Natural killer cell (primary cell): ENCODE results near the gene FHIT. TPM values are rescaled to one million over a fixed set of nuclear protein-coding genes. Genes with fewer than 3 reads are reported as not detected.

ENCODE experiments used
- ATAC-seq, 3 donors: fragments of 150-1000 bp in 2 of 3; fragments of 200-7000 bp in 1 of 3; cut with Tn5 transposase; 1 replicate in 1 of 3; 2 replicates in 2 of 3; pipeline ENCODE4 v1.10.0; 2021; ENCODE audit warnings: mild to moderate bottlenecking in 2 of 3, moderate library complexity in 2 of 3
- DNase-seq, 2 donors: peaks; one replicate each; pipeline versions ENCODE4 v3.0.0 to v3.0.0-alpha.2; 2013 to 2021; ENCODE audit warnings: mixed read lengths in 1 of 2
- H3K27ac ChIP-seq: one replicate; pipeline ENCODE4 v1.5.1; 2013; ENCODE audit warnings: mild to moderate bottlenecking, low read length
- H3K27me3 ChIP-seq: one replicate; pipeline ENCODE4 v1.6.1; 2013; ENCODE audit warnings: low read length; ENCODE audit not compliant: control insufficient read depth, insufficient read depth
- H3K36me3 ChIP-seq: one replicate; pipeline ENCODE4 v1.6.1; 2013; ENCODE audit warnings: low read length; ENCODE audit not compliant: control insufficient read depth, insufficient read depth
- H3K4me1 ChIP-seq: one replicate; pipeline ENCODE4 v1.6.1; 2013; ENCODE audit warnings: low read length; ENCODE audit not compliant: control insufficient read depth, insufficient read depth
- H3K4me3 ChIP-seq: one replicate; pipeline ENCODE4 v1.5.1; 2013; ENCODE audit warnings: low read length
- H3K9me3 ChIP-seq: one replicate; pipeline ENCODE4 v1.6.1; 2013; ENCODE audit warnings: low read length; ENCODE audit not compliant: control insufficient read depth, insufficient read depth
- H3K27ac Mint-ChIP-seq, 2 donors: one replicate each; pipeline ENCODE4 v1.8.0; 2022; ENCODE audit warnings: mild to moderate bottlenecking in 2 of 2, mixed read lengths in 2 of 2, moderate library complexity in 1 of 2
- H3K27me3 Mint-ChIP-seq, 2 donors: one replicate each; pipeline ENCODE4 v1.8.0; 2022; ENCODE audit warnings: low read depth in 2 of 2, mixed read lengths in 2 of 2
- H3K36me3 Mint-ChIP-seq: one replicate; pipeline ENCODE4 v1.8.0; 2022; ENCODE audit warnings: mixed read lengths
- H3K4me1 Mint-ChIP-seq, 2 donors: one replicate each; pipeline ENCODE4 v1.8.0; 2022; ENCODE audit warnings: mixed read lengths in 2 of 2
- H3K4me3 Mint-ChIP-seq: one replicate; pipeline ENCODE4 v1.8.0; 2022; ENCODE audit warnings: mild to moderate bottlenecking, moderate library complexity, mixed read lengths
- H3K9me3 Mint-ChIP-seq, 2 donors: one replicate each; pipeline ENCODE4 v1.8.0; 2022; ENCODE audit warnings: mixed read lengths in 2 of 2
- CTCF ChIP-seq: fragments of 200-600 bp; IDR thresholded peaks from one replicate; pipeline ENCODE4 v1.8.0; 2022; ENCODE audit warnings: antibody characterized with exemption
- WGBS: methylation state at CpG from one replicate; pipeline ENCODE4 v1.1.7; 2013; ENCODE audit warnings: missing lambda C conversion rate; ENCODE audit not compliant: insufficient coverage; 5-methylcytosine and 5-hydroxymethylcytosine counted together
- intact Hi-C: fragments of 100-400 bp; cut with micrococcal nuclease; formaldehyde crosslinking; loops from one replicate; pipeline ENCODE4 v1.14.2; 2022
- total RNA-seq, 4 donors: library from RNA; stranded (reverse); fragments of 120-200 nt in 1 of 4; gene quantifications; one replicate each; pipeline versions ENCODE4 v1.2.3 to v1.2.4, GENCODE V29; 2013 to 2022

The FHIT gene
- total RNA-seq, 3 donors from 2014 or later (not counting 1 experiment from before 2014, with no cell fraction given): 2.7 to 6.1 (median 3.3) TPM

GRCh38 chr3:60839246-60839645 lies 412.0 kb downstream of the FHIT start:
- Histone ChIP-seq H3K27ac (no peak overlapping the region), H3K4me3 (no peak overlapping the region), H3K36me3 (no peaks in the 10 kb centered on the region), H3K27me3 (no peaks in the 10 kb centered on the region), H3K4me1 (no peaks in the 10 kb centered on the region), H3K9me3 (no peaks in the 10 kb centered on the region)
- TF ChIP-seq CTCF: no peak
- no peak overlapping the region for H3K4me3 Mint-ChIP-seq
- no peak for ATAC-seq
- no peaks in the 10 kb centered on the region for H3K27me3 Mint-ChIP-seq
- H3K27ac Mint-ChIP-seq: no peak overlapping the region
- 76% methylated on average over 3 of the region's 4 CpGs for WGBS
- H3K9me3 Mint-ChIP-seq: no peaks in the 10 kb centered on the region
- no peaks in the 10 kb centered on the region for H3K36me3 Mint-ChIP-seq
- no peaks in the 10 kb centered on the region for H3K4me1 Mint-ChIP-seq
- DNase-seq: no peak
- intact Hi-C loops: no loop called here

- Mint-ChIP-seq H3K9me3 (peaks cover 3% of the 10 kb centered on the region in 2 donors), H3K36me3 (no peaks in the 10 kb centered on the region), H3K4me3 (no peak overlapping the region), H3K27ac (no peak overlapping the region), H3K4me1 (no peaks in the 10 kb centered on the region), H3K27me3 (no peaks in the 10 kb centered on the region)
- 90% methylated on average over 2 of the region's 5 CpGs for WGBS
- H3K27ac ChIP-seq: no peak overlapping the region
- intact Hi-C loops: no loop called here
- H3K9me3 ChIP-seq: no peaks in the 10 kb centered on the region
- TF ChIP-seq CTCF: no peak
- H3K27me3 ChIP-seq: no peaks in the 10 kb centered on the region
- H3K4me1 ChIP-seq: no peaks in the 10 kb centered on the region
- H3K4me3 ChIP-seq: no peak overlapping the region
- no peaks in the 10 kb centered on the region for H3K36me3 ChIP-seq
- no peak for ATAC-seq
- DNase-seq: no peak
Observed at GRCh38 chr3:60835796-60836195, 415.5 kb downstream of the FHIT start.

GRCh38 chr3:60829058-60829457 lies 422.2 kb downstream of the FHIT start:
- H3K27ac ChIP-seq: no peak overlapping the region
- no peaks in the 10 kb centered on the region for H3K36me3 ChIP-seq
- Mint-ChIP-seq H3K4me1 (no peaks in the 10 kb centered on the region), H3K4me3 (no peak overlapping the region), H3K27me3 (no peaks in the 10 kb centered on the region), H3K9me3 (peaks cover 6% of the 10 kb centered on the region in 2 donors), H3K27ac (no peak overlapping the region), H3K36me3 (no peaks in the 10 kb centered on the region)
- no peak overlapping the region for H3K4me3 ChIP-seq
- ATAC-seq: no peak
- DNase-seq: no peak
- no peak for TF ChIP-seq CTCF
- no peaks in the 10 kb centered on the region for H3K27me3 ChIP-seq
- H3K9me3 ChIP-seq: no peaks in the 10 kb centered on the region
- intact Hi-C loops: no loop called here
- WGBS: 86% methylated on average over 1 of the region's 1 CpG
- no peaks in the 10 kb centered on the region for H3K4me1 ChIP-seq

- no peaks in the 10 kb centered on the region for H3K27me3 Mint-ChIP-seq
- H3K27ac ChIP-seq: no peak overlapping the region
- no peaks in the 10 kb centered on the region for H3K36me3 ChIP-seq
- H3K36me3 Mint-ChIP-seq: no peaks in the 10 kb centered on the region
- H3K4me3 ChIP-seq: no peak overlapping the region
- H3K9me3 Mint-ChIP-seq: peaks cover 2 to 10% of the 10 kb centered on the region in 2 donors
- H3K9me3 ChIP-seq: peaks cover 5% of the 10 kb centered on the region
- no peaks in the 10 kb centered on the region for H3K4me1 Mint-ChIP-seq
- no peak for TF ChIP-seq CTCF
- ATAC-seq (no peak), DNase-seq (no peak)
- intact Hi-C loops: no loop called here
- no peak overlapping the region for H3K27ac Mint-ChIP-seq
- no peaks in the 10 kb centered on the region for H3K27me3 ChIP-seq
- WGBS: 90% methylated on average over 1 of the region's 1 CpG
- no peaks in the 10 kb centered on the region for H3K4me1 ChIP-seq
- no peak overlapping the region for H3K4me3 Mint-ChIP-seq
Observed at GRCh38 chr3:60827666-60828065, 423.6 kb downstream of the FHIT start.
